Mucosa of stomach (tissue), 1 donor: ENCODE results near the gene CLDN6.

Experiments used
- H3K27me3 ChIP-seq: one replicate; pipeline ENCODE4 v1.7.0; 2013; ENCODE audit warnings: mild to moderate bottlenecking, low read length; ENCODE audit not compliant: control insufficient read depth, insufficient read depth
- H3K36me3 ChIP-seq: one replicate; pipeline ENCODE4 v1.7.0; 2013; ENCODE audit warnings: low read length; ENCODE audit not compliant: control insufficient read depth, insufficient read depth
- H3K4me1 ChIP-seq: one replicate; pipeline ENCODE4 v1.7.0; 2013; ENCODE audit warnings: mild to moderate bottlenecking, low read length; ENCODE audit not compliant: control insufficient read depth, insufficient read depth
- H3K4me3 ChIP-seq: one replicate; pipeline ENCODE4 v1.7.0; 2013; ENCODE audit warnings: low read length
- H3K9ac ChIP-seq: one replicate; pipeline ENCODE4 v1.7.0; 2013; ENCODE audit warnings: mild to moderate bottlenecking, low read length, moderate library complexity
- H3K9me3 ChIP-seq: one replicate; pipeline ENCODE4 v1.7.0; 2013; ENCODE audit warnings: mild to moderate bottlenecking, low read length, moderate library complexity; ENCODE audit not compliant: control insufficient read depth
- donor health status: Pancreatic carcinoma.

The CLDN6 gene

DNA sequence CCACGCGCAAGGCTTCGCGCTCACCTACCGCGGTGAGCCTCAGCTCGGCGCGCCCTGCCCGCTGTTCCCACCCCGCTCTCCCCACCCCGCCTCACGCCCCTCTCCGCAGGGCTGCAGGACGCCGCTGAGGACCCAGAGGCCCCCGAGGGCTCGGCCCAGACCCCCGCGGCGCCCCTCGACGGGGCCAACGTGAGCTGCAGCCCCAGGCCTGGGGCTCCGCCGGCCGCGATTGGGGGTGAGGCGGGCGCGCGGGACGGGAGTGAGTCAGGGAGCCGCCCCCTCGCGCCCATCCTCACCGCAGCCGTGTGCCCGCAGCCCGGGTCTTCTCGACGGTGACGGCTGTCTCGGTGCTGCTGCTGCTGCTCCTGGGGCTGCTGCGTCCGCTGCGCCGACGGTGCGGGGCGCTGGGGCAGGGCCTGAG is 50.8 kb downstream of the CLDN6 start:
- Histone ChIP-seq H3K4me3 (no peak overlapping the region), H3K27me3 (peaks cover 76% of the 10 kb centered on the region), H3K9me3 (no peaks in the 10 kb centered on the region), H3K4me1 (peaks cover 42% of the 10 kb centered on the region), H3K9ac (no peak overlapping the region), H3K36me3 (no peaks in the 10 kb centered on the region)

GRCh38 chr16:2966808-2967191 is 51.2 kb downstream of the CLDN6 start:
- Histone ChIP-seq H3K9ac (no peak overlapping the region), H3K9me3 (no peaks in the 10 kb centered on the region), H3K4me3 (no peak overlapping the region), H3K27me3 (peaks cover 80% of the 10 kb centered on the region), H3K36me3 (no peaks in the 10 kb centered on the region), H3K4me1 (peaks cover 45% of the 10 kb centered on the region)

DNA sequence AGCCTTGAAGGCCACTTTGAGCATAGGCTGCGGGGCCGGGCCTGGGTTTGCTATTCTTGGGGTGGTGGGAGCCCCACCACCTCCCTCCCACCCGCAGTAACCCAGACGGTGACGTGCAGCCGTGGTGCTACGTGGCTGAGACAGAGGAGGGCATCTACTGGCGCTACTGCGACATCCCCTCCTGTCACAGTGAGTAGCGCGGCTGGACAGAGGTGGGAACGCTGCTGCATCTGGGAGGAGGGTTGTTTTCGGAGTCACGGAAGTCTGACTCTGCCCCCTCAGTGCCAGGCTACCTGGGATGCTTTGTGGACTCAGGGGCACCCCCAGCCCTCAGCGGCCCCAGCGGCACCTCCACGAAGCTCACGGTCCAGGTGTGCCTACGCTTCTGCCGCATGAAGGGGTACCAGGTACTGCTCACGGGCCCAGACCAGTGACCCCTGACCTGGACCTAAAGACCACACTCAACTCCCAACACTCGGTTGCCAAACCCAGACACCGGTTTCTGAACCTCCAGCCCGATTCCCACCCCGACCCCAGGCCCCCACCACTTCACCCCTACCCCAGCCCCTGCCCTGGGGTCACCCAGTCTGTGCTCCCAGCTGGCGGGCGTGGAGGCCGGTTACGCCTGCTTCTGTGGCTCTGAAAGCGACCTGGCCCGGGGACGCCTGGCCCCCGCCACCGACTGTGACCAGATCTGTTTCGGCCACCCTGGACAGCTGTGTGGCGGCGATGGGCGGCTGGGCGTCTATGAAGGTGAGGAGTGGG is 51.8 kb downstream of the CLDN6 start:
- peaks cover 84% of the 10 kb centered on the region for H3K27me3 ChIP-seq
- no peaks in the 10 kb centered on the region for H3K36me3 ChIP-seq
- H3K9ac ChIP-seq, result no peak overlapping the region
- peaks cover 50% of the 10 kb centered on the region for H3K4me1 ChIP-seq
- H3K9me3 ChIP-seq, result no peaks in the 10 kb centered on the region
- no peak overlapping the region for H3K4me3 ChIP-seq
